Neuronal stem cell (in vitro differentiated cells): ENCODE data around the gene TMEM132A.
A peak's percentile ranks its signal among the peaks of the same experiment; 100 is the strongest.

Experiments used
- DNase-seq: peaks from one replicate; pipeline ENCODE4 v3.0.0-alpha.2; 2013; ENCODE audit warnings: low spot score
- H2AFZ ChIP-seq: one replicate; pipeline ENCODE4 v1.6.1; 2013; ENCODE audit warnings: mild to moderate bottlenecking, low read length, inconsistent platforms
- H2AK5ac ChIP-seq: 2 replicates; pipeline ENCODE4 v1.6.1; 2013; ENCODE audit warnings: low read depth, mild to moderate bottlenecking, inconsistent platforms, low read length, moderate library complexity, mixed read lengths
- H2BK120ac ChIP-seq: 2 replicates; pipeline ENCODE4 v1.6.1; 2013; ENCODE audit warnings: low read depth, mild to moderate bottlenecking, inconsistent platforms, low read length, moderate library complexity, mixed read lengths
- H2BK12ac ChIP-seq: one replicate; pipeline ENCODE4 v1.6.1; 2013; ENCODE audit warnings: low read length, inconsistent platforms
- H2BK15ac ChIP-seq: 2 replicates; pipeline ENCODE4 v1.6.1; 2013; ENCODE audit warnings: mild to moderate bottlenecking, low read length, inconsistent platforms, mixed read lengths
- H2BK5ac ChIP-seq: one replicate; pipeline ENCODE4 v1.6.1; 2013; ENCODE audit warnings: inconsistent platforms, mild to moderate bottlenecking, low read length, moderate library complexity
- H3K14ac ChIP-seq: one replicate; pipeline ENCODE4 v1.6.1; 2013; ENCODE audit warnings: low read length, inconsistent platforms
- H3K18ac ChIP-seq: 2 replicates; pipeline ENCODE4 v1.6.1; 2013; ENCODE audit warnings: low read length, inconsistent platforms
- H3K23ac ChIP-seq: 2 replicates; pipeline ENCODE4 v1.6.1; 2013; ENCODE audit warnings: low read depth, mild to moderate bottlenecking, mixed read lengths, low read length, inconsistent platforms; ENCODE audit not compliant: poor library complexity
- H3K27ac ChIP-seq: replicated peaks from 3 replicates; pipeline ENCODE4 v1.5.1; 2013; ENCODE audit warnings: low read length, inconsistent platforms
- H3K27me3 ChIP-seq, 3 experiments: 2 replicates each; pipeline ENCODE4 v1.6.1; 2013; ENCODE audit warnings: low read length in 3 of 3, mild to moderate bottlenecking in 2 of 3, inconsistent platforms in 1 of 3, low read depth in 1 of 3, mixed read lengths in 1 of 3, moderate library complexity in 1 of 3; ENCODE audit not compliant: control insufficient read depth in 3 of 3, insufficient read depth in 3 of 3
- H3K36me3 ChIP-seq, 2 donors: replicated peaks in 1 of 2; 2 replicates each; pipeline ENCODE4 v1.6.1; 2013; ENCODE audit warnings: low read length in 2 of 2; ENCODE audit not compliant: control insufficient read depth in 2 of 2, insufficient read depth in 2 of 2
- H3K4ac ChIP-seq: 2 replicates; pipeline ENCODE4 v1.6.1; 2013; ENCODE audit warnings: inconsistent platforms, mild to moderate bottlenecking, low read length, moderate library complexity
- H3K4me1 ChIP-seq, 2 donors: 1 replicate in 1 of 2; 2 replicates in 1 of 2; pipeline ENCODE4 v1.6.1; 2013; ENCODE audit warnings: low read length in 2 of 2, low read depth in 1 of 2; ENCODE audit not compliant: control insufficient read depth in 2 of 2, insufficient read depth in 1 of 2
- H3K4me2 ChIP-seq: one replicate; pipeline ENCODE4 v1.6.1; 2013; ENCODE audit warnings: mild to moderate bottlenecking, low read length, inconsistent platforms; ENCODE audit not compliant: insufficient read depth, poor library complexity, severe bottlenecking
- H3K4me3 ChIP-seq, 2 donors: 2 replicates each; pipeline ENCODE4 v1.5.1; 2013; ENCODE audit warnings: low read length in 2 of 2, mild to moderate bottlenecking in 2 of 2, inconsistent platforms in 1 of 2, moderate library complexity in 1 of 2
- H3K79me1 ChIP-seq: one replicate; pipeline ENCODE4 v1.6.1; 2013; ENCODE audit warnings: low read depth, mild to moderate bottlenecking, inconsistent platforms, low read length, moderate library complexity
- H3K9ac ChIP-seq: one replicate; pipeline ENCODE4 v1.6.1; 2013; ENCODE audit warnings: mild to moderate bottlenecking, low read depth, low read length, inconsistent platforms; ENCODE audit not compliant: poor library complexity
- H3K9me3 ChIP-seq, 2 donors: replicated peaks in 1 of 2; 2 replicates each; pipeline versions ENCODE3 to v1.6.1; 2013; ENCODE audit warnings: low read length in 2 of 2, mild to moderate bottlenecking in 2 of 2, inconsistent platforms in 1 of 2, low read depth in 1 of 2, mixed read lengths in 1 of 2, moderate library complexity in 1 of 2; ENCODE audit not compliant: control insufficient read depth in 2 of 2, insufficient read depth in 1 of 2
- H4K8ac ChIP-seq: one replicate; pipeline ENCODE4 v1.6.1; 2013; ENCODE audit warnings: low read depth, mild to moderate bottlenecking, inconsistent platforms, low read length, moderate library complexity
- H4K91ac ChIP-seq: one replicate; pipeline ENCODE4 v1.6.1; 2013; ENCODE audit warnings: low read length, low read depth, mild to moderate bottlenecking, inconsistent platforms; ENCODE audit not compliant: poor library complexity
- WGBS, 2 donors: extraction: QIAGEN DNeasy Blood & Tissue Kit; methylation state at CpG; one replicate each; pipeline ENCODE4 v1.1.7; 2013; ENCODE audit warnings: missing lambda C conversion rate in 2 of 2, mixed read lengths in 1 of 2; ENCODE audit not compliant: insufficient read length in 2 of 2, insufficient replicate concordance in 1 of 2; ENCODE audit errors: extremely low coverage in 2 of 2; 5-methylcytosine and 5-hydroxymethylcytosine counted together

Gene TMEM132A

GRCh38 chr11:60941371-60942119 is 17.3 kb downstream of the TMEM132A start:
- H3K4ac ChIP-seq: no peak overlapping the region

GRCh38 chr11:60942219-60942618 is 18.0 kb downstream of the TMEM132A start:
- Histone ChIP-seq H3K4me2 (no peak overlapping the region), H2BK15ac (no peak overlapping the region), H2BK12ac (no peak overlapping the region), H2BK5ac (no peak overlapping the region), H2AFZ (no peak overlapping the region), H3K14ac (no peak overlapping the region), H3K4me3 (no peak overlapping the region), H3K4ac (no peak overlapping the region), H3K23ac (peak overlapping the region; percentile 13), H3K9ac (no peak overlapping the region), H3K27me3 (no peaks in the 10 kb centered on the region), H2AK5ac (no peak overlapping the region), H3K9me3 (no peaks in the 10 kb centered on the region), H2BK120ac (no peak overlapping the region), H3K36me3 (peaks cover under 1 to 4% of the 10 kb centered on the region in 2 donors), H4K91ac (no peak overlapping the region), H3K18ac (peak overlapping the region; percentile 11), H3K4me1 (peaks cover 3% of the 10 kb centered on the region in 2 donors), H3K27ac (no peak overlapping the region), H3K79me1 (no peaks in the 10 kb centered on the region), H4K8ac (no peak overlapping the region)
- WGBS, 2 donors: no CpG with 5 or more reads among the region's 4 CpGs
- no peak for DNase-seq

More at GRCh38 chr11:60941371-60942119, 17.3 kb downstream of the TMEM132A start:
- Histone ChIP-seq H3K23ac (peak overlapping the region; percentile 13), H2BK12ac (no peak overlapping the region), H3K27ac (no peak overlapping the region), H2AK5ac (peak overlapping the region; percentile 16), H3K9me3 (no peaks in the 10 kb centered on the region), H4K91ac (no peak overlapping the region), H2BK5ac (no peak overlapping the region), H2BK15ac (no peak overlapping the region), H3K36me3 (peaks cover 3 to 11% of the 10 kb centered on the region in 2 donors), H3K9ac (no peak overlapping the region), H4K8ac (no peak overlapping the region), H2BK120ac (no peak overlapping the region), H3K4me2 (no peak overlapping the region), H3K79me1 (no peaks in the 10 kb centered on the region), H3K14ac (no peak overlapping the region), H3K18ac (no peak overlapping the region), H3K4me3 (no peak overlapping the region), H3K4me1 (peaks cover 1 to 3% of the 10 kb centered on the region in 2 donors), H3K27me3 (no peaks in the 10 kb centered on the region), H2AFZ (no peak overlapping the region)
- no CpG with 5 or more reads among the region's 6 CpGs for WGBS, 2 donors
- no peak for DNase-seq

- no peak overlapping the region for H3K4me3 ChIP-seq
- no peak for DNase-seq
- H3K36me3 ChIP-seq: no peaks in the 10 kb centered on the region
- no peak overlapping the region for H2BK15ac ChIP-seq
- no peak overlapping the region for H3K4me2 ChIP-seq
- no peak overlapping the region for H2AK5ac ChIP-seq
- H4K91ac ChIP-seq: no peak overlapping the region
- H3K4me1 ChIP-seq: peaks cover 8 to 10% of the 10 kb centered on the region in 2 donors
- no peak overlapping the region for H3K14ac ChIP-seq
- H3K79me1 ChIP-seq: no peaks in the 10 kb centered on the region
- H2AFZ ChIP-seq: no peak overlapping the region
- no peaks in the 10 kb centered on the region for H3K27me3 ChIP-seq
- no peak overlapping the region for H3K23ac ChIP-seq
- H3K4ac ChIP-seq: no peak overlapping the region
- no peak overlapping the region for H3K9ac ChIP-seq
- H2BK5ac ChIP-seq: no peak overlapping the region
- no peak overlapping the region for H3K18ac ChIP-seq
- H2BK120ac ChIP-seq: no peak overlapping the region
- no peaks in the 10 kb centered on the region for H3K9me3 ChIP-seq
- H3K27ac ChIP-seq: no peak overlapping the region
- no peak overlapping the region for H4K8ac ChIP-seq
- no peak overlapping the region for H2BK12ac ChIP-seq
- no CpG with 5 or more reads among the region's 9 CpGs for whole genome bisulfite sequencing, 2 donors
These were observed 18.8 kb downstream of the TMEM132A start for GRCh38 chr11:60942970-60943565.

GRCh38 chr11:60944490-60945294 is 20.4 kb downstream of the TMEM132A start:
- Histone ChIP-seq H3K36me3 (no peaks in the 10 kb centered on the region), H3K4me3 (no peak overlapping the region), H2BK15ac (no peak overlapping the region), H3K23ac (peak overlapping the region; percentile 5), H2AK5ac (no peak overlapping the region), H3K79me1 (no peaks in the 10 kb centered on the region), H3K9me3 (no peaks in the 10 kb centered on the region), H4K91ac (no peak overlapping the region), H3K4me1 (peaks cover 11% of the 10 kb centered on the region in 2 donors), H2BK5ac (no peak overlapping the region), H3K9ac (no peak overlapping the region), H3K4ac (no peak overlapping the region), H2BK12ac (no peak overlapping the region), H3K27me3 (no peaks in the 10 kb centered on the region), H3K18ac (no peak overlapping the region), H3K4me2 (no peak overlapping the region), H4K8ac (no peak overlapping the region), H2BK120ac (no peak overlapping the region), H3K14ac (no peak overlapping the region), H3K27ac (no peak overlapping the region), H2AFZ (no peak overlapping the region)
- WGBS, 2 donors: no CpG with 5 or more reads among the region's 11 CpGs
- DNase-seq: no peak
